Measurements from ENCODE around the gene RB1.

RB1 gene

GRCh38 chr13:48492470-48493065 lies 189.0 kb downstream of the RB1 start:
- peak in 29 of 56 donors; percentile 17 to 66 (median 39) for DNase-seq

DNA sequence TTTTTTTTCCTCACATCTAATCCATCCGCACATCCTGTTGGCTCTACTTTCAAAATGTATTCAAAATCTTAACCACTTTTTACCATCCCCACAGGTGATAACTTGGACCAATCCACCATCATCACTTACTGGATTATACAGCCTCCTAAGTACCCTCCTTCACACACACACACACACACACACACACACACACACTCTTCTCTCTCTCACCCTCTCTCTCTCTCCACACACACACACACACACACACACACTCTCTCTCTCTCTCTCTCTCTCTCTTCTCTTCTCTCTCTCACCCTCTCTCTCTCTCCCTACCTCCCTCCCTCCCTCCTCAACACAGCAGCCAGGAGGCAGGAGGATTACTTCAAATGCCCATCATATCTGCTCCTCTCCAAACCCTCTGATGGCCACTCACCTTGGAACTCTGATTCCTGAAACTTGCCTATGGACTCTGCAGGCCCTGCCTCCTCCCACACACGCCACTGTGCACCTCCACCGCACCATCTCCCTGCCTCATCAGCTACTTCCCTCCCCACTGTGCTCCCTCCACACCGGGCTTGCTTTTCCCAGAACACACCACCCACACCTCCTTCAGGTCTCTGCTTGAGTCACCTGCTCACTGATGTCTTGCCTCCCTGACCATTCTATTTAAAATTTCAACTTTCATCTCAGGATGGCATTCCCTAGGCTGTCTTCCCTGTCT lies 189.7 kb downstream of the RB1 start:
- DNase-seq: peak in 2 of 56 donors; percentile 16 to 20

- no peak for DNase-seq
Observed at GRCh38 chr13:48493851-48494250, 190.3 kb downstream of the RB1 start.

DNA sequence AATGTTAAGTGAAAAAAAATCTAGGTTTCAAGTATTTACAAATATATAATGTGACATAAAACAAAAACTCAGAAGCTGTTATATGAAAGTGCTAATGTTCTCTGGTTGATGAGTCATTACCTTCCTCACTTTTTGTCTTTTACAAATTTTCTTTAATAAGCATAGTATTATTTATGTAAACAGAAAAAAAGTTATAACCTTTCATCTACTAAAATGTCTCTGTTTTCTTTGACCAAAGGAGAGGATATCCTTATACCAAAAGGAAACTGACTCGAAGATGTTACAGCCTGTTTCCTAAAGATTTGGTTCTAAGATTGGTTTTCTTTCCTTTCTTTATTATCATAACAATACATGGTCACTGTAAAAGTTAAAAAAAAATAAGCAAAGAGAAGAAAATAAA lies 191.3 kb downstream of the RB1 start:
- DNase-seq: no peak

GRCh38 chr13:48496271-48497161 lies 193.0 kb downstream of the RB1 start:
- DNase-seq: no peak

DNA sequence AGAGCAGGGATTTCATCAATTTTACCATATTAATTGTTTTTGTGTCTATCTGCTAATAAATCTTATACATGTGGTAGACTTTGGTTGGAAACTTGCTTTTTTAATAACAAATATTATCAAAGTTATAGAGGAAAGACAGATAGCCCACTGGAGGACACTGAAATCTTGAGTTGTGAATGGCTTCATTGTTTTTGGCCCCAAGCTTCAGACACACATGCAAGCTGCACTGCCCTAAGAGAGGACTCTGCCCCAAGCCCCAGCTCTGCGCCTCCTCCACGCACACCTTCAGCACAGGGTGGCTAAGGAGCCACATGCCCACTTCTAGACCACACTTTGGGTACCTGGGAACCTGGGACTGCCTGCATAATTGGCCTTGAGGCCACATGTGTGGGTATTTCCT lies 194.1 kb downstream of the RB1 start:
- DNase-seq: no peak

DNA sequence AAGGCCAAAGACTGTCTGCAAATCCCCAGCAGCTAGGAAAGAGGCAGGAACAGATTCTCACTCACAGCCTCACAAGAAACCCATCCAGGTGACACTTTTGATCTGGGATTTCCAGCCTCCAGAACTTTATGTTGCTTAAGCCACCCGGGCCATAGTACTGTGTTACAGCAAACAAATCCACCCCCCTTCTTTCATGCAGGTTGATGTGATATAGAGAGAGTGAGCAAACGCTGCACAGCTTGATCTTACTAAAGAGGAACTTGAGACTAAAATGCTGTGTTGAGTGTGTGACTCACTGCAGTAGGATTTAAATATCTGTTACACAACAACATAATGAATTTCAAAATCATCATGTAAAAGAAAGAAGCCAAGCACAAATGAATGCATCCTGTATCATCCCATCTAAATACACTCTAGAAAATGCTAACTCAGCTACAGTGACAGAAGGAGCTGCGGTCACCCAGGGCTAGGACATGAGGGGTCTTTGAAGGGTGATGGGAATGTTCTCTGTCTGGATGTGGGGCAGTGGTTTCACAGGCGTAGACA lies 197.2 kb downstream of the RB1 start:
- DNase-seq: peak in 7 of 56 donors; percentile 18 to 58 (median 29)

GRCh38 chr13:48501705-48502104 lies 198.2 kb downstream of the RB1 start:
- no peak for DNase-seq

DNA sequence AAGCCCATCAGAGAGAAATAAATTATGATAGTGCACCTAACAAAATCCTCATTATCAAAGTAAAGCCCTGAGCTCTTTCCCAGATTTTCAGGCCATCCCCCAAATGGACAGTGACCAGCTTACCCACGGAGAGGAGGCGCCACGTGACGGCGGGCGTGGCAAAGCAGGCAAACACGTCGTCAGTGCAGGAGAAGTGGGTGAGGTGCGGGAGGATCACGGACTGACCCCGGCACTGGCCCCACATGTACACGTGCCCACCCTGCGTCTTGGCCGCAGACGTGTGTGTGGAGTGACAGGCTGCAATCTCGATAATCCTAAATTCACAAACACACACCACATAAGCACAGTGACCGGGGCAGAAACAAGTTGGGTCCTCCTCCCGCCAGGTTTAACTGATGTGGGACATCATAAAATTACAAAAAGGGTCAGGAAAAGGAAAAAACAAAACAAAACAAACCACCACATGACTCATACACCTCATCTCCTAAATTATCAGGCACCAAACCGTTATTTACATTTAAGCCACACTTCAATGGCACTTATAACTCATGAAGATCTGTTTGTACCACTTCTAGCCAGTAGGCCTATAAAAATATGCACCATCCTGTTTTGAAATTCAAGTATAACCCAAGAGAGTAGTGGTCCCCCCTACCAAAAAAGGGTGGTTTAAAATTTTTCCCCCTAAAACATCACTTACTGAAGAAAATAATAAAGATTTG lies 199.2 kb downstream of the RB1 start:
- no peak for DNase-seq

- DNase-seq: no peak
Observed at GRCh38 chr13:48504606-48505005, 201.1 kb downstream of the RB1 start.

GRCh38 chr13:48505012-48505411 lies 201.5 kb downstream of the RB1 start:
- no peak for DNase-seq

DNA sequence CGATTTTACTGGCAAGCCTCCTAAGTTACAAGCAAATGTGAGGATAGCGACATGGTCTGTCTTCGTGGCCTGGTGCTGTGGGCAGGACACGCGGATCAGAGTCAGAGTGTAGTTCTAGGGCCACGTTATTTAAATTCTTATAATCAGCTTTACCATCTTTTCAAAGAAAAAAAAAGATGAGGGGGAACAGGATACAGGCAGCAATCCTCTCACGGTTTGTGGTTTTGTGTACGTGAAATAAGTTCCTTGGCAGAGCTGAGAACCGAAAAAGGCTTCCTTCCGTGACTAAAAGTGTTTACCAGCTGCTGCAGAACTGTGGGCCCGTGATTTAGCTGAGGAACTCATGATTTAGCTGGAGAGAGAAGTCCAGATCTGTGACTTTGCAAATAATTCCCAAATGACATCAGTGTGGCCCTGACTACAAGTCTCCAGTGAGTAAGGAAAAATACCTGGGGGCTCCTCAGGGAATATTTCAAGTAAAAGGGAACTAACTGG lies 202.1 kb downstream of the RB1 start:
- peak in 7 of 56 donors; percentile 22 to 41 (median 31) for DNase-seq

GRCh38 chr13:48506092-48506701 lies 202.6 kb downstream of the RB1 start:
- no peak for DNase-seq

GRCh38 chr13:48507021-48507420 lies 203.5 kb downstream of the RB1 start:
- DNase-seq: no peak

DNA sequence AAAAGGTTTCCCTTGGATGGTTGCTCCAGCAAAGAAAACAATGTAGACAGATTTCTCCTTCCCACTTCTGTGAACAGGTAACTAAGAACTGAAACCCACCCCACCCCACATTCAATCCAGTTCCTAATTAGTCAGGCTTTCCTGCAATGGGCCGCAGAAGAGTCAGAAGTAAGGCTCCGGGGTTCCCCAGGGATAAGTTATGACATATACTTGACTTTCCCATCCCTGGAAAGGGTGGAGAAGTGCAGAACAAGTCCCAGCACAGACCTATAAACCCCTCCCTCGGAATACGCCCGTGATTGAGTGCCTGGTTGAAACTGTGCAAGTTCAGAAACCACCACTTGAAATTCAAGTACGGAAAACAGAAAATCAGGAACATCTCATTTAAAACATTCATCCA lies 204.5 kb downstream of the RB1 start:
- no peak for DNase-seq

DNA sequence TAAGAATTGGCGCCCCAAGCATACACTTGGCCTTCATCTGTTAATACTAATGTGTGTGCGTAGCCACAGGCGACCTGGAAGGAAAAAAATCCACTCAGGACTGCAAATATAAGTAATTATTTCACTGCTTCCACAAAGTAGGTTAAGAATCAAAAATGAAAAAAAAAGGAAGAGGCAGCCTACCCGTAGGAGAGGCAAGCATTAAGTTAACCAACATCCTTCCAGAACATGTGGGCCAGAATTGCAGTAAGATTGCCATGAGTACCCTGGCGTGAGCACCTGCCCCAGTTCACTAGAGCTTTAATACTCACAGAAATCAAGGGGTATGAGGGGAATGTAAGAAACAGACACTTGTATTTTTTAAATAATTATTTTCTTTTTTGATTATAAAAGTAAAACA lies 207.1 kb downstream of the RB1 start:
- no peak for DNase-seq

GRCh38 chr13:48511621-48512230 lies 208.2 kb downstream of the RB1 start:
- DNase-seq: peak in 2 of 56 donors; percentile 22 to 24

DNA sequence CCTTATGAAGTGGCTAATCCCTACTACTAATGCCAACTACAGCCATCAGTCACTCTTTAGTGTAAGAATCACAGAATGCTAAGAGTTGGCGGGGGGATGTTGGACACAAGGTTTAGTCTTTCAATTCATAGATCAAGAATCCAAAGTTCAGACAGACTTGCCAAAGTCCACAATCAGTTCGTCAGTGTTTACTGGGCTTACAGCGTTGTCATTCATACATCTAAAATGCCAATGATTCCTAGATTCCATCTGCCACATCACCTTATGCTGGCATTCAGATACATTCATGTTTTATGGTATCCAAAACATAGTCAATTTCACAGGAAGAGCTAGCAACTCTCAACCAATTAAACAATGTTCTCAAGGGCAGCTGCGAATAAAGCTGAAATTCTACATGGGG lies 211.2 kb downstream of the RB1 start:
- no peak for DNase-seq

DNA sequence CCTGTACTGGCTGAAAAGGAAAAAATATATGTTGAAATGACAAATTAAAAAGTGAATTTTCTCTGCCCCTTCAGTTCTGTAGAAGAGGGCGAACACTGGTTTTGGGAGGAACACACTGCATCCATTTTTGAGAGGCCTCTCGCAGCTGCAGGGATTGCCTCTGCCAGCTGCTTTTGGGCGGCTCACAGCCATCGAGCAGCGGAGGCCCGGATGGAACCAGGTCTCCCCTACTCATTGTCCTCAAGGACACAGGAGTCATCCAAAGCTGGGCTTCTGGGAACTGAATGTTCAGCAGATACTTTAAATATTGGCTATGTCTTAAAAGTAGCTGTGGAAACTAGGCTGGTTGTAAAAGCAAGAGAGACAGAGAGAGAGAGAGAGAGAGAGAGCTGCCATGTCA lies 212.2 kb downstream of the RB1 start:
- DNase-seq: peak in 1 of 56 donors; percentile 19

- no peak for DNase-seq
Observed at GRCh38 chr13:48518083-48518482, 214.5 kb downstream of the RB1 start.

Measured in amygdala (tissue), 56 donors.